HG02852 (cell line): ENCODE measurements around the gene DRC3.

ENCODE experiments used
- ATAC-seq: cut with Tn5 transposase; IDR thresholded peaks from one replicate; pipeline ENCODE4 v1.9.1; 2021; ENCODE audit warnings: mild to moderate bottlenecking, moderate library complexity; ENCODE audit not compliant: unreplicated experiment

The DRC3 gene

DNA sequence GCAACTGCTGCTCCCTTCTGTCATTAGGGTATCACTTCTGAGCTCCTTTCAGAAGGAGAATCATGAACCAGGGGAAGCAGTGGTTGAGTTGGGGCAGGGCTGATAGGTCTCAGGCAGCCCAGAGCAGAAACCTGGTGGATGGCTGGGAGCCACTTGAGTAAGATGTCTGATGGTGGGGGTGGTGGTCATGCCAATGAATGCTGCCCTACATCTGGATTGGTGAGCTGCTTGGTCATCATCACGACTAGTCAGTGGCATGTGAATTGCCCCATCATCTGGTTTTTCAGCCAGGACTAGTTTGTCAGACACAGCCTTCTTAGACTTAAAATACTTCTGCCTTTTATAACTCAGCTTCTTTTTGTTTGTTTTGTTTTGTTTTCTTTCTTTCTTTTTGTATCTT lies 69.1 kb downstream of the DRC3 start:
- no peak for ATAC-seq

DNA sequence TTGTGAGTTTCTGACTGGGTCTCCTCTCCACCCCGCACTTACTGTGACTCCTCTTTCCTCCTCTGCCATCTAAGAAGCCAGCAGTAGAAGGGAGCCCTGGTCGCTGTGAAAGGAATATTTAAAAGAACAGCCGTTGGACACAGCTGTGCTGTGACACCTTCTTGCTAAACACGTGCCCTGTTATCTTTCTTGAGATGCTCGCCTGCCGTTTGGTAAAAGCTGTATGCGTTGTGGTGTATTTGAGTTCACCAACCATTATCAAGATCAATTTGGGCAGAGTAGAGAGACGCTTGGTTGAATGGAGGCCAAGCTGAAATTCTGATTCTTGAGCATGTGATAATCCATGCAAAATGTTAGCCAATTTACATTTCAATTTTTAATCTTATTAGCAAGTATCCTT lies 70.3 kb downstream of the DRC3 start:
- no peak for ATAC-seq

DNA sequence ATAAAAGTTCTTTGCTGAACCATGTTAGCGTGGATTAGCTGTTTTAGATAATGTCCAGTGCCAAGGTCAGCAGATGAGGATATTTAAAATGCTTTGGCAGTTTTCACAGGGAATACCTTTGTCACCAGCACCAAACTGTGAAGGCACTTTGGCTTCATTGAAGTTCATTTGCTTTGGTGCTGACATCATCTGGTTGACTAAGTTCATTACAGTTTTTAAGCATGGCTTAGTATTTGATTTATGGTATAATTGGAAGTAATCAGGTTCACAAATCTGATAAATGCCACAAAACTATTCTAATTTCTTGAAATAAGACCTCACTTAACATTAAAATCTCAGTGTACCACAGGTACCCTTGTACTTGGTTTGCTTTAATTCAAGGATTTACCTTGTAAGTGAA lies 70.8 kb downstream of the DRC3 start:
- ATAC-seq = no peak

GRCh38 chr17:18044609-18045008 lies 71.9 kb downstream of the DRC3 start:
- no peak for ATAC-seq

DNA sequence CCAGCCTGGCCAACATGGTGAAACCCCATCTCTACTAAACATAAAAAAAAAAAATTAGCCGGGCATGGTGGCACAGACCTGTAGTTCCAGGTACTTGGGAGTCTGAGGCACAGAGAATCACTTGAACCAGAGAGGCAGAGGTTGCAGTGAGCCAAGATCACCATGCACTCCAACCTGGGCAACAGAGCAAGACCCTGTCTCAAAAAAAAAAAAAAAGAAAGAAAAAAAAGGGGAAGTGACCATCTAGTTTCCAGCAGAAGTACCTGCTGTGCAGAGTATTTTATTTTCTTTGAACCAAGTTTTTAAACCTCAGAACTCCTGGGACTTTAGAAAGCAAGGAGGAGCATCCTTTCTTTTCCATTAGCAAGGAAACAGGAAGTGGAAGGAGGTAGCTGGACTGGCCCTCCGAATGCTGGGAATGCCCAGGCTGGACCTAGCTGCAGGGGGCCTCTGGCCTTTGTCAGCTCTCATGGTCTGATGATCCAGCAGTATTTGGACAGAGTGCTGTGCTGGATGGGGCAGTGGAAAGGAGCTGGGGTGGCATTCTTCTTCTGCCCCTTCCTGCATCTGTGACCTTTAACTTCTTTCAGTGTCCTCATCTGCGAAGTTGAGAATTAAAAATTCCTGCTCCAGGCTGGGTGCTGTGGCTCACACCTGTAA lies 73.2 kb downstream of the DRC3 start:
- no peak for ATAC-seq

GRCh38 chr17:18055597-18055996 lies 82.9 kb downstream of the DRC3 start:
- ATAC-seq = no peak

GRCh38 chr17:18056214-18056613 lies 83.6 kb downstream of the DRC3 start:
- ATAC-seq = no peak

- ATAC-seq = no peak
Observed at GRCh38 chr17:18059283-18059682, 86.6 kb downstream of the DRC3 start.

- no peak for ATAC-seq
Observed at GRCh38 chr17:18064053-18064452, 91.4 kb downstream of the DRC3 start.

DNA sequence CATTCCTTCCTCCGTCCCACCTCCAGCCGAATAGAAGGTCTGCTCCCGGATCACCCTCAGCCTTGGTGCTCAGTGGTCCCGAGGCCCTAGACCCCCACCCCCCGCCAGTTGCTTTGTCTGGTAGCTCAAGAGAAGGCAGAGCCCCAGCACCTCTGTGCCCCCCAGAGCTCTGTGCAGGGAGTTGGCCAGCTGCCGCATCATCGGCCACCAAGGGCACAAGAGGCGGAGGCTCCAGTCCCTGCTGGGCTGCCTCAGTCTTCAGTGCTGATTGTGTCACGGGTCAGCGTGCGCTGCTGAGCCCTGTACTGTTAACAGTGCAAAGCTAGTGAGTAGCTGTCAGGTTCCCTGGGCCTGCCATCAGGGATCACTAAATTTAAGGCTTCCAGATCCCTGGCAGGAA lies 92.9 kb downstream of the DRC3 start:
- ATAC-seq = no peak
